HEK293 (cell line): ENCODE measurements around the gene ADAMTSL2.

Experiments used
- CTCF ChIP-seq: fragments of 450-650 bp; formaldehyde crosslinking; IDR thresholded peaks from 2 replicates; pipeline ENCODE4 v1.5.1; 2016; ENCODE audit warnings: missing biosample characterization, missing genetic modification characterization
- PBX3 ChIP-seq: sonication (generic); formaldehyde crosslinking; IDR thresholded peaks from 2 replicates; pipeline ENCODE4 v1.8.1; 2022; ENCODE audit warnings: mild to moderate bottlenecking, moderate library complexity, missing genetic modification reagents
- ZBTB6 ChIP-seq: fragments of 450-650 bp; formaldehyde crosslinking; IDR thresholded peaks from 2 replicates; pipeline ENCODE4 v1.5.1; 2017; ENCODE audit warnings: missing biosample characterization, missing genetic modification characterization
- ZNF146 ChIP-seq: fragments of 450-650 bp; formaldehyde crosslinking; IDR thresholded peaks from 2 replicates; pipeline ENCODE4 v1.5.1; 2016; ENCODE audit warnings: missing biosample characterization, missing genetic modification characterization
- ZNF174 ChIP-seq: fragments of 450-650 bp; formaldehyde crosslinking; IDR thresholded peaks from 2 replicates; pipeline ENCODE4 v1.5.0; 2017; ENCODE audit warnings: missing biosample characterization, mild to moderate bottlenecking, missing genetic modification characterization
- ZNF184 ChIP-seq: fragments of 450-650 bp; IDR thresholded peaks from 2 replicates; pipeline ENCODE4 v1.5.1; 2018; ENCODE audit warnings: missing biosample characterization, mild to moderate bottlenecking, missing genetic modification characterization
- ZNF280D ChIP-seq: fragments of 450-650 bp; formaldehyde crosslinking; IDR thresholded peaks from 2 replicates; pipeline ENCODE4 v1.5.1; 2016; ENCODE audit warnings: missing biosample characterization, missing genetic modification characterization
- ZNF449 ChIP-seq: fragments of 450-650 bp; formaldehyde crosslinking; IDR thresholded peaks from 2 replicates; pipeline ENCODE4 v1.5.1; 2017; ENCODE audit warnings: missing biosample characterization, mild to moderate bottlenecking, missing genetic modification characterization, moderate library complexity
- ZNF529 ChIP-seq: fragments of 450-650 bp; formaldehyde crosslinking; IDR thresholded peaks from 2 replicates; pipeline ENCODE4 v1.5.1; 2017; ENCODE audit warnings: missing genetic modification characterization, missing biosample characterization; ENCODE audit not compliant: insufficient replicate concordance
- ZNF707 ChIP-seq: fragments of 450-650 bp; formaldehyde crosslinking; IDR thresholded peaks from 2 replicates; pipeline ENCODE4 v1.5.1; 2016; ENCODE audit warnings: missing biosample characterization, missing genetic modification characterization

GRCh38 chr9:133576875-133577736 is 42.6 kb downstream of the ADAMTSL2 start:
- TF ChIP-seq PBX3 (CRISPR knock-in tag) = no peak
- TF ChIP-seq ZBTB6 = no peak
- TF ChIP-seq ZNF184 (tag by site-specific recombination) = no peak
- TF ChIP-seq CTCF = no peak
- no peak for TF ChIP-seq ZNF707
- no peak for TF ChIP-seq ZNF174 (tag by site-specific recombination)
- no peak for TF ChIP-seq ZNF529 (tag by site-specific recombination)
- TF ChIP-seq ZNF280D (tag by site-specific recombination) = no peak
- no peak for TF ChIP-seq ZNF146 (tag by site-specific recombination)
- TF ChIP-seq ZNF449 (tag by site-specific recombination) = no peak
